Stimulated activated naive CD8-positive, alpha-beta T cell treated with anti-CD3 and anti-CD28 coated beads, Interleukin-15, amount 100 ng/mL, for 72 hours (primary cell): Measurements from ENCODE around the gene LRRC26.
"Not testable (repeated sequence)": the region's sequence is repeated elsewhere in the genome, so short reads cannot be mapped to it uniquely, and the experiment has no call there.

Experiments
- ATAC-seq: fragments of 150-1000 bp; cut with Tn5 transposase; 2 replicates; pipeline ENCODE4 v1.10.0; 2021; ENCODE audit warnings: mild to moderate bottlenecking, moderate library complexity
- DNase-seq, 2 donors: peaks; one replicate each; pipeline ENCODE4 v3.0.0; 2021 to 2022
- H3K27ac Mint-ChIP-seq, 2 donors: one replicate each; pipeline ENCODE4 v1.8.0; 2022; ENCODE audit warnings: mild to moderate bottlenecking in 2 of 2, mixed read lengths in 2 of 2, moderate library complexity in 2 of 2
- H3K27me3 Mint-ChIP-seq: one replicate; pipeline ENCODE4 v1.8.0; 2022; ENCODE audit warnings: mixed read lengths
- H3K4me1 Mint-ChIP-seq: one replicate; pipeline ENCODE4 v1.8.0; 2022; ENCODE audit warnings: mild to moderate bottlenecking, mixed read lengths
- H3K4me3 Mint-ChIP-seq, 2 donors: one replicate each; pipeline ENCODE4 v1.8.0; 2022; ENCODE audit warnings: mild to moderate bottlenecking in 2 of 2, mixed read lengths in 2 of 2, moderate library complexity in 1 of 2
- H3K9me3 Mint-ChIP-seq, 2 donors: one replicate each; pipeline ENCODE4 v1.8.0; 2022; ENCODE audit warnings: mixed read lengths in 2 of 2

The LRRC26 gene

DNA sequence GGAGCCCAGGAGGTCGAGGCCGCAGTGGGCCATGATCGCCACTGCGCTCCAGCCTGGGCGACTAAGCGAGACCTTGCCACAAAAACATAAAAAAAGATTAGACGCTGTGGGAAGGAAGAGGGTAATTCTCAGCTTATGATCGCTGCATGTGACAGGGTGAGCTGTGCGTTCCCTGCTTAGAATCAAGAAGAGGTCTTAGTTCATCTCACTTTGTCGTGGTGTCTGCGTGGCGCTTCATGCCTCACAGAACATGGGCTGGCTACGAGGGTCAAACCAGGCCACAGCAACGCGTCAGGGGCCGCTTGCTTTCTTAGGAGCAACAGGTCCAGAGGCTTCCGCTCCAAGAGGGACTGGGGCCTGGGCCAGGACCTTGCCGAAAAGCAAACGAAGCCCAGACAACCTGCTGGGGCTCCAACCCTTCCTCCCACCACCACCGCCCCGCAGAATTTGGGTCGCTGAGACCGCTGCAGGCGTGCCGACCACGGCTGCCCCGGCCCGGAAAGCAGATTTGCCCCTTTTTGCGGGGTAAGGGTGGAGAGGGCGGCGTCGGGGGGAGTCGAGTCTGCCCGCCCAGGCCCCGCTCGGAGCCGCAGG is 40.9 kb downstream of the LRRC26 start:
- Mint-ChIP-seq H3K27me3 (peaks cover 12% of the 10 kb centered on the region), H3K9me3 (no peaks in the 10 kb centered on the region), H3K4me3 (peak overlapping the region; percentile 93 to 95), H3K4me1 (peaks cover 27% of the 10 kb centered on the region), H3K27ac (peak overlapping the region; percentile 59 to 92)
- DNase-seq: no peak
- peak; percentile 3 for ATAC-seq

DNA sequence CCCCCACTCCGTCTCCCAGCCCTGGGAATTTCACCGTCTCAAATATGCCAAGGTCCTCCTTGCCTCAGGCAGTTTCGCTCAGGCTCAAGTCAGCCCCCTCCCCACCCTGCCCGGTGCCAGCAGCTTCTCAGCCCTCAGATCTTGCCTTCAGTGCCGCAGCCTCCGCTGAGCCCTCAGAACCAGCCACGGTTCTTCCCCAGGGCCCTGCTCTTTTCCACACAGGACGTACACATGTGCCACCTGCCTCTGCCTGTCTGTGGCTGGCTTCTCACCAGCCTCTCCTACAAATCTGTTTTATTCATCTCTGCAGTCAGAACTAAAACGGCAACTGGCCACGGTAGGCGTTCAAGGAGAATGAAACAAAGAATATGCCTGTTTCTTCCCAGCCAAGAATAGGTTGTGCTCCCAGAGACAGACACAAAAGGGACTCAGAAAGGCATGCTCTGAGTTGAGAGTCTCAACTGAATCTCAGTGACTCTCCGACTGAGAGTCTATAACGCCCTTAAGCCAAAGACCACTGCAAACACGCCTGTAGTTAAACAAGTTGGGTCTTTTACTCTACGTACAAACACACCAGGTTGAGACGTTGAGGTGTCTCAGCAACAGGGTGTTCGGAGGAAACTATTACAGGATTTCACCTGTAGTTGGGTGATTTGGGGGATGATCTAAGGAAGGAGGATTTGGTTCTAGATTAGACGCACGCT is 41.5 kb downstream of the LRRC26 start:
- DNase-seq (peak in 1 of 2 donors; percentile 31), ATAC-seq (no peak)
- Mint-ChIP-seq H3K27ac (peak overlapping the region; percentile 1 to 92), H3K4me3 (peak overlapping the region; percentile 93 to 95), H3K4me1 (peaks cover 27% of the 10 kb centered on the region), H3K27me3 (peaks cover 9% of the 10 kb centered on the region), H3K9me3 (no peaks in the 10 kb centered on the region)

DNA sequence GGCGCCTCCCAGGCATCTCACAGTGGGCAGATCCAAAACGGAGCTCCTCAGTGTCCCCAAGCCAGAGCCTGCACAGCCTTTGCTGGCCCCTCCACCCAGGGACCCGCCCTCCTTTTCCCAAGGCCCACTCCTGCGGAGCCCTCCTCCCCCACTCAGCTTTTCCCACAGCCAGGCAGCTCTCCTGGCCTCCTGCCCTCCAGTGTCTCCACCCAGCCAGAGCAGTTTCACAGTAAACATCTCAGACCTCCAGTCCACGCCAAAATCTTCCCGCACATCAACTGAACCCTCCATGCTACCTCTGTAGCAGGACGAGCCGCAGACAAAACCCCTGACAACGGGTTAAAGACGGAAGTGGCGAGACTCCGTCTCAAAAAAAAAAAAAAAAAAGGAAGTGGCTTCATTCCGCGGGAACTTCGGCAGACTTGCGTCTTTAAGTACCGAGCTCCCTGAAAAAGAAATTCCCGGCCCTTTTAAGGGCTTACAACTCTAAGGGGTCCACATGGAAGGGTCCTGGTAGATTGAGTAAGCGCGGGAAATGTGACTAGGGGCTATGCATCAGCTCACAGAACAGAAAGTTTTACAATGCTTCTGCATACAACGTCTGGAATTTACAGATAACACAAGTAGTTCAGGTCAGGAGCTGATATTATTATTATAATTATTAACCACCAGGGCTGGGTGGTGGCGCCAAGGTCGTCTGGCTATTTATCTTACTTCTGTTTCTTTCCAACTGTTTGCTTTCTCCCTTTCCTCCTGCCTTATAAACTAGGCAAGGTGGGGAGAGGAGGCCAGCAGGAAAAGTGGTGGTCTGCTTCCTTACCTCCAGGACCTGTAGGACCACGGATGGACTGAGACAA is 42.3 kb downstream of the LRRC26 start:
- peak overlapping the region; percentile 56 to 93 for H3K27ac Mint-ChIP-seq
- peaks cover 30% of the 10 kb centered on the region for H3K4me1 Mint-ChIP-seq
- peaks cover 2% of the 10 kb centered on the region for H3K27me3 Mint-ChIP-seq
- no peaks in the 10 kb centered on the region for H3K9me3 Mint-ChIP-seq
- DNase-seq: no peak
- no peak for ATAC-seq
- H3K4me3 Mint-ChIP-seq: peak overlapping the region; percentile 93 to 95

DNA sequence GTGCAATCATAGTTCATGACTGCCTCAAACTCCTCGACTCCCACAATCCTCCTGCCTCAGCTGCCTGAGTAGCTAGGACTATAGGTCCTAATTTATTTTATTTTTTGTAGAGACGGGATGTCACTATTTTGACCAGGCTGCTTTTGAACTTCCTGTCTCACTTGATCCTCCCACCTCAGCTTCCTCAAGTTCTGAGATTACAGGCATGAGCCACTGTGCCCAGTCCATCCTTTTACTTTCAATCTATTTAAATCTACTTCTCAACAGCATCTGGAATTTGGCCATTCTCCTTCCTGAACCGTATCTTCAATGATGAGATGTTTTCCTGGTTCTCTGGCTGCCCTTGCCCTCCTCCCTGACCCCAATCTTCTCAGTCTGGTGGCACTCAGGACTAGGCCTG is 43.1 kb downstream of the LRRC26 start:
- Mint-ChIP-seq H3K27me3 (no peaks in the 10 kb centered on the region), H3K27ac (peak overlapping the region; percentile 56 to 93), H3K4me1 (peaks cover 37% of the 10 kb centered on the region), H3K9me3 (no peaks in the 10 kb centered on the region), H3K4me3 (peak overlapping the region; percentile 87 to 93)
- no peak for DNase-seq
- no peak for ATAC-seq

DNA sequence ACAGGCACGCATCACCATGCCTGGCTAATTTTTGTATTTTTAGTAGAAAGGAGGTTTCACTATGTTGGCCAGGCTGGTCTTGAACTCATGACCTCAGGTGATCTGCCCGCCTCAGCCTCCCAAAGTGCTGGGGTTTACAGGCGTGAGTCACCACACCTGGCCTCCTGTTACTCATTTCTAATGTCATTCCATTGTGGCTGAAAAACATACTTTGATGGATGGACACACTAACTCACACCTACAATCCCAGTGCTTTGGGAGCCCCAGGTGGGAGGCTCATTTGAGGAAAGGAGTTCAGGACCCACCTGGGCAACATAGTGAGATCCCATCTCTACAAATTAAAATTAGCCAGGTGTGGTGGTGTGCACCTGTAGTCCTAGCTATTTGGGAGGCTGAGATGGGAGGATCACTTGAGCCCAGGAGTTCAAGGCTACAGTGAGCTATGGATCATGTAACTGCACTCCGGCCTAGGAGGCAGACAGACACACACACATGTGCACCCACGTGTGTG is 45.8 kb downstream of the LRRC26 start:
- H3K27ac Mint-ChIP-seq, DNase-seq, H3K4me3 Mint-ChIP-seq, ATAC-seq, H3K27me3 Mint-ChIP-seq, H3K9me3 Mint-ChIP-seq: not testable (repeated sequence)
- peaks cover 38% of the 10 kb centered on the region for H3K4me1 Mint-ChIP-seq

DNA sequence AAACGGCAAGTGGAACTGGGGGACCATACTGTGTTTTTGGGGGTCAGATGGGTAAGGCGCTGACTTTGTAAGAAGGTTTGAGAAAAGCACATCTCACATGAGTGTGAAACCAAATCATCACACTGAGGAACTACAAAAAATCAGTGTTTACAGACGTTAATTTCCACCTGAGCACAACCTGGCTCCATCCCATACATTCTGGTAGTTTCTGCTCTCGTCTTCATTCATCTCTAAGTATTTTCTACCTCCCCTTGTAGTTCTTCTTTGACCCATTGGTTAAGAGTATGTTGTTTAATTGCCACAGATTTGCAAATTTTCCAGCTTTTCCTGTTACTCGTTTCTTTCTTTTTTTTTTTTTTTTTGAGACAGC is 46.4 kb downstream of the LRRC26 start:
- ATAC-seq: no peak
- DNase-seq: no peak
- Mint-ChIP-seq H3K4me1 (peaks cover 39% of the 10 kb centered on the region), H3K27ac (no peak overlapping the region), H3K4me3 (no peak overlapping the region), H3K27me3 (no peaks in the 10 kb centered on the region), H3K9me3 (no peaks in the 10 kb centered on the region)

DNA sequence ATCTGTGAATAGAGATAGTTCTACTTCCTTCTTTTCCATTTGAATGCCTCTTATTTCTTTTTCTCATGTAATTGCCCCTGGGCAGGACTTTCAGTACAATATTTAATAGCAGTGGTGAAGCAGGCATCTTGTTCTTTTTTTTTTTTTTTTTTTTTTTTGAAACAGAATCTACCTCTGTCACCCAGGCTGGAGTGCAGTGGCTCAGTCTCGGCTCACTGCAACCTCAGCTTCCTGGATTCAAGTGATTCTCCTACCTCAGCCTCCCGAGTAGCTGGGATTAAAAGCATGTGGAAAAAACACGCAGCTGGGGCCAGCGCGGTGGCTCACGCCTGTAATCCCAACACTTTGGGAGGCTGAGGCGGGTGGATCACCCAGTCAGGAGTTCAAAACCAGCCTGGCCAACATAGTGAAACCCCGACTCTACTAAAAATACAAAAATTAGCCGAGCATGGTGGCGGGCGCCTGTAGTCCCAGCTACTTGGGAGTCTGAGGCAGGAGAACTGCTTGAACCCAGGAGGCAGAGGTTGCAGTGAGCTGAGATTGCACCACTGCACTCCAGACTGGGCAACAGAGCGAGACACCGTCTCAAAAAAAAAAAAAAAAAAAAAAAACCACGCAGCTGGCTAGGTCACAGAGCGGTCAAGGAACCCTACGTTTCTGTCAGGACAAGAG is 46.9 kb downstream of the LRRC26 start:
- not testable (repeated sequence) for ATAC-seq, H3K4me3 Mint-ChIP-seq, H3K27ac Mint-ChIP-seq

DNA sequence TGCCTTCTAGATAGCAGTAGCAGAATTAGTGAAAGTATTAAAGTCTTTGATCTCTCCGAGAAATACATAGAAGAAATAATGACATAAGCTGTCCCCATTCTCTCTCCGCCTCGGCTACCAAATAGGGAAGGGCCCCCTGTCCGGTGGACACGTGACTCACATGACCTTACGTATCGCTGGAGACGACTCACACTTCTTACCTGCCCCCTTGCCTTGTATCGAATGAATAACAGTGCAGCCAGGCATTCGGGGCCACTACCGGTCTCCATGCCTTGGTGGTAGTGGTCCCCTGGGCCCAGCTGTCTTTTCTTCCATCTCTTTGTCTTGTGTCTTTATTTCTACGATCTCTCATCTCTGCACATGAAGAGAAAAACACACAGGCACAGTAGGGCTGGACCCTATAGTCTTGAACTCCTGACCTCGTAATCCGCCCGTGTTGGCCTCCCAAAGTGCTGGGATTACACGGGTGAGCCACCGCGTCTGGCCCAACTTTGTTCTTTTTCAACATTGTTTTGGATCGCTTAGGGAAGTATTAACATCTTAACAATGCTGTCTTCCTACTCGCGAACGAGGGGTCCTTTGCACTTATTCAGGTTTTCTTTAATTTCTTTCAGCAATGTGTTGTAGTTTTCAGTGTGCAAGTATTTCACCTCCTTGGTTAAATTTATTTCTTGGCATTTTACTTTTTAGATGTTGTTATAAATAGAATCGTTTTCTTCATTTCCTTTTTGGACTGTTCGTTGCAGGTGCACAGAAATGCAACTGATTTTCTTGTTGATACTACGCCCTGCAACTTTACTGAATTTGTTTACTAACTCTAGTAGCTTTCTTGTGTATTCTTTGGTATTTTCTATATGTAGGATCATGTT is 47.7 kb downstream of the LRRC26 start:
- H3K4me3 Mint-ChIP-seq: peak overlapping the region in 1 of 2 donors; percentile 3
- not testable (repeated sequence) for H3K27me3 Mint-ChIP-seq, H3K9me3 Mint-ChIP-seq, H3K27ac Mint-ChIP-seq, ATAC-seq, DNase-seq
- peaks cover 28% of the 10 kb centered on the region for H3K4me1 Mint-ChIP-seq

More for the DNA sequence above, 46.9 kb downstream of the LRRC26 start:
- H3K27me3 Mint-ChIP-seq, H3K9me3 Mint-ChIP-seq, DNase-seq: not testable (repeated sequence)
- H3K4me1 Mint-ChIP-seq: peaks cover 34% of the 10 kb centered on the region
